ENCODE measurements around the gene NFKBIE. TPM values are rescaled to one million over a fixed set of nuclear protein-coding genes. Genes with fewer than 3 reads are reported as not detected.

The NFKBIE gene
- total and polyA plus RNA-seq, 2 of the 13 experiments (the other 11 are each of a cell fraction or from before 2014, with no cell fraction given): 6.7 to 14.5 TPM

DNA sequence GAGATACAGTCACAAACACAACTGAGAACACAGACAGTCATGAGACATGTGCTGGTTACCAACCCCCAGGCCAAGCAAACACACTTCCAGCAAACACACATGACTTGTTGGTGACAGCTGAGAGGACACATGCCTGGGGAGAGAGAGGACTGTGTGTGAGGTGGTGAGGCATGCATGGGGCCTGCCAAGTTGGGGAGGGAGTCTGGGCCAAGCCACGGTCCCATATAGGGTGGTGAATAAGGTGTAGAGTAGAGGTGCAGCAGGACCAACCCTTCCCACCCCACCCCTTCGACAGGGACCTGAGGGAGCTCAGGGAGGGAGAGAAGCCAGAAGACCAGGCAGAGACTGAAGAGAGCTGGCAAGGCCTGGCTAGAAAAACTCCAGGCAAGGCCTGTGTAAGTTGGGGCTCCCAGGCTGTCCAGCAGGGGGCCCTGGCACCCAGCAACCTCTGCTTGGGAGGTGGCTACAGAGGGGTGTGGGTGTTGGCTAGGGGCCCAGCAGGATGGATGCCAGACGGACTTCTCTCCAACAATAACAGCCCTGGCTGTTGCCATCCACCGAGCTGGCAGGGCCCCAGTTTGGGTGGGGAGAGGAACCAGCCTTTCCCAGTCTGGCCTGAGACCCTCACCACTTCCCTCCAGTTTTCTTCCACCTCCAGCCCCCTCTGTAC lies 43.9 kb downstream of the NFKBIE start (continued):
- TF ChIP-seq ZNF512B (CRISPR knock-in tag; IDR thresholded peaks at IDR 0.05; ENCODE audit: borderline replicate concordance) (no peak), ELF1 (CRISPR knock-in tag; IDR thresholded peaks at IDR 0.05) (peak; percentile 22; the same call in 1 of the 2 replicates), NR0B2 (CRISPR knock-in tag; IDR thresholded peaks at IDR 0.05) (peak; percentile 75; the same call in 1 of the 2 replicates), ARID5B (CRISPR knock-in tag; IDR thresholded peaks at IDR 0.05) (peak; percentile 62), ZNF331 (CRISPR knock-in tag; IDR thresholded peaks at IDR 0.05) (peak; percentile 66; the same call in 1 of the 2 replicates), YEATS2 (CRISPR knock-in tag; IDR thresholded peaks at IDR 0.05; ENCODE audit: borderline replicate concordance) (peak; percentile 64; the same call in 1 of the 2 replicates), ZNF7 (CRISPR knock-in tag; IDR thresholded peaks at IDR 0.05) (no peak), KDM4B (CRISPR knock-in tag; IDR thresholded peaks at IDR 0.05) (no peak), ZNF274 (CRISPR knock-in tag; IDR thresholded peaks at IDR 0.05) (peak; percentile 80; the same call in 1 of the 2 replicates), ZNF740 (CRISPR knock-in tag; IDR thresholded peaks at IDR 0.05) (no peak), PTBP1 (IDR thresholded peaks at IDR 0.05; ENCODE audit: low read depth, low read length, poor library complexity, severe bottlenecking) (peak; percentile 20), GABPB1 (CRISPR knock-in tag; IDR thresholded peaks at IDR 0.05) (peak; percentile 52), ZSCAN29 (CRISPR knock-in tag; conservative IDR thresholded peaks at IDR 0.05) (no peak), TAF1 (CRISPR knock-in tag; IDR thresholded peaks at IDR 0.05) (no peak; the same call in 1 of the 2 replicates), NR2F6 (IDR thresholded peaks at IDR 0.05) (no peak), NR2F6 (CRISPR knock-in tag; IDR thresholded peaks at IDR 0.05) (0 out of 2 replicates have a peak, but pooled peaks have one; percentile 27), HOMEZ (CRISPR knock-in tag; IDR thresholded peaks at IDR 0.05; ENCODE audit: low read depth) (peak; percentile 15; the same call in 1 of the 2 replicates), RFXAP (CRISPR knock-in tag; IDR thresholded peaks at IDR 0.05; ENCODE audit: borderline replicate concordance) (peak; percentile 14; the same call in 1 of the 2 replicates), BORCS8-MEF2B (CRISPR knock-in tag; IDR thresholded peaks at IDR 0.05) (no peak)

Data from HepG2 (cell line).